Chondrocyte (in vitro differentiated cells): ENCODE measurements around the gene LENG9. TPM values are rescaled to one million over a fixed set of nuclear protein-coding genes. Genes with fewer than 3 reads are reported as not detected.

Experiments used
- DNase-seq: peaks from one replicate; pipeline ENCODE4 v3.0.0; 2021; ENCODE audit warnings: mixed read lengths, low spot score
- H3K27ac Mint-ChIP-seq: one replicate; pipeline ENCODE4 v1.8.0; 2021; ENCODE audit warnings: mild to moderate bottlenecking, moderate library complexity, mixed read lengths; ENCODE audit not compliant: unreplicated experiment
- H3K27me3 Mint-ChIP-seq: 2 replicates; pipeline ENCODE4 v1.8.0; 2021; ENCODE audit warnings: low read depth, mixed read lengths
- H3K36me3 Mint-ChIP-seq: 2 replicates; pipeline ENCODE4 v1.8.0; 2021; ENCODE audit warnings: low read depth, mixed read lengths
- H3K4me1 Mint-ChIP-seq: 2 replicates; pipeline ENCODE4 v1.8.0; 2021; ENCODE audit warnings: low read depth, mild to moderate bottlenecking, mixed read lengths
- H3K4me3 Mint-ChIP-seq: one replicate; pipeline ENCODE4 v1.8.0; 2021; ENCODE audit warnings: mild to moderate bottlenecking, moderate library complexity, mixed read lengths; ENCODE audit not compliant: unreplicated experiment
- H3K9me3 Mint-ChIP-seq: 2 replicates; pipeline ENCODE4 v1.8.0; 2021; ENCODE audit warnings: low read depth, mixed read lengths
- CTCF ChIP-seq: fragments of 200-600 bp; sonication (generic); IDR thresholded peaks from 2 replicates; pipeline ENCODE4 v1.5.0; 2021; ENCODE audit warnings: antibody characterized with exemption, mild to moderate bottlenecking, moderate library complexity
- total RNA-seq: library from RNA; stranded (reverse); gene quantifications from 3 replicates; pipeline ENCODE4 v1.2.1, GENCODE V29; 2021

LENG9 gene
- total RNA-seq, 1 donor from 2014 or later: 13.2 TPM

GRCh38 chr19:54465426-54466109 lies 2.0 kb upstream of the LENG9 start:
- no peak for TF ChIP-seq CTCF
- Mint-ChIP-seq H3K27ac (no peak overlapping the region), H3K4me1 (peaks cover 39% of the 10 kb centered on the region), H3K36me3 (peaks cover 12% of the 10 kb centered on the region), H3K9me3 (no peaks in the 10 kb centered on the region), H3K4me3 (peak overlapping the region; percentile 45), H3K27me3 (no peaks in the 10 kb centered on the region)
- peak; percentile 83 for DNase-seq

GRCh38 chr19:54464630-54465425 lies 1.2 kb upstream of the LENG9 start:
- Mint-ChIP-seq H3K27ac (peak overlapping the region; percentile 99), H3K36me3 (peaks cover 12% of the 10 kb centered on the region), H3K4me1 (peaks cover 35% of the 10 kb centered on the region), H3K4me3 (peak overlapping the region; percentile 88), H3K9me3 (no peaks in the 10 kb centered on the region), H3K27me3 (no peaks in the 10 kb centered on the region)
- peak; percentile 97 for DNase-seq
- no peak for TF ChIP-seq CTCF

- Mint-ChIP-seq H3K27me3 (no peaks in the 10 kb centered on the region), H3K36me3 (peaks cover 14% of the 10 kb centered on the region), H3K27ac (peak overlapping the region; percentile 99), H3K4me1 (peaks cover 35% of the 10 kb centered on the region), H3K9me3 (no peaks in the 10 kb centered on the region), H3K4me3 (peak overlapping the region; percentile 88)
- TF ChIP-seq CTCF: no peak
- DNase-seq: peak; percentile 94
Measured at GRCh38 chr19:54464044-54464629, 559 bp upstream of the LENG9 start.

- no peak for DNase-seq
- H3K27me3 Mint-ChIP-seq: no peaks in the 10 kb centered on the region
- peaks cover 46% of the 10 kb centered on the region for H3K4me1 Mint-ChIP-seq
- peaks cover 26% of the 10 kb centered on the region for H3K36me3 Mint-ChIP-seq
- TF ChIP-seq CTCF: peak; percentile 70
- H3K9me3 Mint-ChIP-seq: no peaks in the 10 kb centered on the region
- peak overlapping the region; percentile 88 for H3K4me3 Mint-ChIP-seq
- peak overlapping the region; percentile 99 for H3K27ac Mint-ChIP-seq
Measured at GRCh38 chr19:54462655-54463530, 685 bp downstream of the LENG9 start.
